NCI-H69 (cell line): ENCODE measurements around the gene HEBP1.

Experiments
- DNase-seq: peaks from one replicate; lab custom pipeline; 2025; lab: John Stamatoyannopoulos, UW

The HEBP1 gene

GRCh38 chr12:12951504-12951903 is 48.6 kb downstream of the HEBP1 start:
- DNase-seq, result no peak

GRCh38 chr12:12947902-12948301 is 52.2 kb downstream of the HEBP1 start:
- DNase-seq, result no peak

GRCh38 chr12:12946686-12947355 is 53.2 kb downstream of the HEBP1 start:
- no peak for DNase-seq

- DNase-seq, result no peak
These were observed 54.5 kb downstream of the HEBP1 start for GRCh38 chr12:12945591-12945990.

- no peak for DNase-seq
These were observed 56.3 kb downstream of the HEBP1 start for GRCh38 chr12:12943586-12944260.

- peak; percentile 62 for DNase-seq
These were observed 58.4 kb downstream of the HEBP1 start for GRCh38 chr12:12941450-12942350.

GRCh38 chr12:12939888-12940287 is 60.2 kb downstream of the HEBP1 start:
- no peak for DNase-seq

- no peak for DNase-seq
These were observed 61.5 kb downstream of the HEBP1 start for GRCh38 chr12:12938541-12938940.

- DNase-seq, result no peak
These were observed 63.0 kb downstream of the HEBP1 start for GRCh38 chr12:12936983-12937491.

GRCh38 chr12:12934556-12934955 is 65.5 kb downstream of the HEBP1 start:
- no peak for DNase-seq

- DNase-seq, result no peak
These were observed 66.3 kb downstream of the HEBP1 start for GRCh38 chr12:12933742-12934141.

- no peak for DNase-seq
These were observed 69.3 kb downstream of the HEBP1 start for GRCh38 chr12:12930633-12931219.

GRCh38 chr12:12929696-12930095 is 70.4 kb downstream of the HEBP1 start:
- no peak for DNase-seq

GRCh38 chr12:12927211-12928079 is 72.6 kb downstream of the HEBP1 start:
- DNase-seq, result peak; percentile 88

- DNase-seq, result peak; percentile 43
These were observed 73.4 kb downstream of the HEBP1 start for GRCh38 chr12:12926571-12927071.

GRCh38 chr12:12925388-12925787 is 74.7 kb downstream of the HEBP1 start:
- no peak for DNase-seq
